B cell (primary cell): ENCODE data around the gene BEND3. TPM values are rescaled to one million over a fixed set of nuclear protein-coding genes. Genes with fewer than 3 reads are reported as not detected.

Experiments used
- ATAC-seq: fragments of 200-7000 bp; cut with Tn5 transposase; one replicate; pipeline ENCODE4 v1.10.0; 2021; ENCODE audit warnings: low read depth, mild to moderate bottlenecking, moderate number of reproducible peaks, moderate library complexity
- CTCF ChIA-PET: fragments of 350-600 bp; sonication (Branson Sonifier 250); formaldehyde crosslinking; loops from one replicate; lab custom pipeline; 2021; ENCODE audit warnings: antibody characterized with exemption, inconsistent platforms; lab: Charles Lee
- POLR2A ChIA-PET: fragments of 350-600 bp; sonication (Branson Sonifier 250); formaldehyde crosslinking; loops from one replicate; lab custom pipeline; 2021; ENCODE audit warnings: antibody characterized with exemption; lab: Charles Lee
- DNase-seq: peaks from one replicate; pipeline ENCODE4 v3.0.0; 2013
- H2AFZ ChIP-seq: 2 replicates; pipeline ENCODE4 v1.6.1; 2012; ENCODE audit warnings: mild to moderate bottlenecking, low read depth, low read length; ENCODE audit not compliant: insufficient read depth, poor library complexity, severe bottlenecking
- H3K27ac ChIP-seq, 2 donors: 1 replicate in 1 of 2; 2 replicates in 1 of 2; pipeline ENCODE4 v1.5.1; 2012 to 2013; ENCODE audit warnings: low read length in 2 of 2, mild to moderate bottlenecking in 2 of 2, moderate library complexity in 1 of 2
- H3K27me3 ChIP-seq, 4 experiments: fragments of 200-600 bp in 1 of 4; sonication (generic) in 1 of 4; replicated peaks in 1 of 4; 1 replicate in 2 of 4; 2 replicates in 2 of 4; pipeline versions ENCODE4 v1.6.1 to v1.7.0; 2013 to 2016; ENCODE audit warnings: low read length in 3 of 4, mild to moderate bottlenecking in 2 of 4, mixed read lengths in 1 of 4, moderate library complexity in 1 of 4; ENCODE audit not compliant: insufficient read depth in 4 of 4, control insufficient read depth in 3 of 4; ENCODE audit errors: control extremely low read depth in 1 of 4
- H3K36me3 ChIP-seq, 2 experiments: replicated peaks in 1 of 2; 1 replicate in 1 of 2; 2 replicates in 1 of 2; pipeline versions ENCODE4 v1.6.1 to v1.7.1; 2013; ENCODE audit warnings: low read length in 1 of 2; ENCODE audit not compliant: insufficient read depth in 2 of 2, control insufficient read depth in 1 of 2; ENCODE audit errors: control extremely low read depth in 1 of 2, extremely low read depth in 1 of 2
- H3K4me1 ChIP-seq, 2 donors: fragments of 200-600 bp in 1 of 2; sonication (generic) in 1 of 2; 1 replicate in 1 of 2; 2 replicates in 1 of 2; pipeline versions ENCODE4 v1.5.1 to v1.6.1; 2013 to 2017; ENCODE audit warnings: low read length in 2 of 2; ENCODE audit not compliant: control insufficient read depth in 2 of 2, insufficient read depth in 2 of 2
- H3K4me2 ChIP-seq: replicated peaks from 2 replicates; pipeline ENCODE3; 2012; ENCODE audit warnings: mild to moderate bottlenecking, low read depth, low read length; ENCODE audit not compliant: poor library complexity, severe bottlenecking
- H3K4me3 ChIP-seq, 5 experiments: fragments of 200-600 bp in 1 of 5; sonication (generic) in 1 of 5; 1 replicate in 3 of 5; 2 replicates in 2 of 5; pipeline versions ENCODE4 v1.5.1 to v1.7.0; 2011 to 2016; ENCODE audit warnings: low read length in 4 of 5, mild to moderate bottlenecking in 4 of 5, low read depth in 2 of 5, control low read depth in 1 of 5, moderate library complexity in 1 of 5; ENCODE audit not compliant: insufficient read depth in 1 of 5; ENCODE audit errors: control extremely low read depth in 1 of 5, extremely low read depth in 1 of 5
- H3K79me2 ChIP-seq: fragments of 200-600 bp; sonication (generic); one replicate; pipeline ENCODE4 v1.6.0; 2016; ENCODE audit warnings: low read length; ENCODE audit not compliant: control insufficient read depth, insufficient read depth
- H3K9ac ChIP-seq: fragments of 200-600 bp; sonication (generic); 2 replicates; pipeline ENCODE4 v1.6.1; 2017; ENCODE audit warnings: mild to moderate bottlenecking, low read length, moderate library complexity
- H3K9me3 ChIP-seq, 3 donors: one replicate each; pipeline versions ENCODE4 v1.6.1 to v1.7.1; 2013; ENCODE audit warnings: low read length in 2 of 3; ENCODE audit not compliant: control insufficient read depth in 2 of 3, insufficient read depth in 1 of 3; ENCODE audit errors: control extremely low read depth in 1 of 3
- H4K20me1 ChIP-seq: 2 replicates; pipeline ENCODE4 v1.6.0; 2012; ENCODE audit warnings: mild to moderate bottlenecking, low read length; ENCODE audit not compliant: insufficient read depth, control insufficient read depth, poor library complexity, severe bottlenecking
- H3K27ac Mint-ChIP-seq: one replicate; pipeline ENCODE4 v1.8.0; 2021; ENCODE audit warnings: mixed read lengths
- H3K27me3 Mint-ChIP-seq: one replicate; pipeline ENCODE4 v1.8.0; 2021; ENCODE audit warnings: mixed read lengths
- H3K4me1 Mint-ChIP-seq: one replicate; pipeline ENCODE4 v1.8.0; 2021; ENCODE audit warnings: mixed read lengths
- H3K4me3 Mint-ChIP-seq: one replicate; pipeline ENCODE4 v1.8.0; 2021; ENCODE audit warnings: mixed read lengths
- H3K9me3 Mint-ChIP-seq: one replicate; pipeline ENCODE4 v1.8.0; 2022; ENCODE audit warnings: mixed read lengths; ENCODE audit not compliant: insufficient read depth
- EZH2 ChIP-seq: IDR thresholded peaks from 2 replicates; pipeline ENCODE4 v1.6.1; 2012; ENCODE audit warnings: borderline replicate concordance, low read depth, mild to moderate bottlenecking, moderate library complexity, low read length; ENCODE audit not compliant: insufficient read depth, poor library complexity, severe bottlenecking
- WGBS: methylation state at CpG from one replicate; pipeline ENCODE4 v1.1.5; 2013; ENCODE audit warnings: missing lambda C conversion rate; ENCODE audit not compliant: insufficient coverage; 5-methylcytosine and 5-hydroxymethylcytosine counted together
- intact Hi-C: fragments of 100-400 bp; cut with micrococcal nuclease; formaldehyde crosslinking; loops from one replicate; pipeline ENCODE4 v1.10.0; 2022
- polyA plus RNA-seq: library from polyadenylated mRNA; depleted of rRNA; stranded (reverse); fragments of >200 nt; gene quantifications from 2 replicates; pipeline ENCODE4 v1.2.3, GENCODE V29; 2012
- total RNA-seq, 2 donors: library from RNA; stranded (reverse); fragments of 120-200 nt in 1 of 2; gene quantifications; 1 replicate in 1 of 2; 2 replicates in 1 of 2; pipeline versions ENCODE4 v1.2.3 to v1.2.4, GENCODE V29; 2013 to 2022
- TF ChIP-seq, protein P1 (sequence below): fragments of 200-600 bp; IDR thresholded peaks from one replicate; pipeline ENCODE4 v1.8.0; 2022; ENCODE audit warnings: antibody characterized with exemption, mild to moderate bottlenecking

The BEND3 gene
- total and polyA plus RNA-seq, 2 donors (not counting 1 experiment from before 2014, with no cell fraction given): 0.78 to 2.0 TPM

DNA sequence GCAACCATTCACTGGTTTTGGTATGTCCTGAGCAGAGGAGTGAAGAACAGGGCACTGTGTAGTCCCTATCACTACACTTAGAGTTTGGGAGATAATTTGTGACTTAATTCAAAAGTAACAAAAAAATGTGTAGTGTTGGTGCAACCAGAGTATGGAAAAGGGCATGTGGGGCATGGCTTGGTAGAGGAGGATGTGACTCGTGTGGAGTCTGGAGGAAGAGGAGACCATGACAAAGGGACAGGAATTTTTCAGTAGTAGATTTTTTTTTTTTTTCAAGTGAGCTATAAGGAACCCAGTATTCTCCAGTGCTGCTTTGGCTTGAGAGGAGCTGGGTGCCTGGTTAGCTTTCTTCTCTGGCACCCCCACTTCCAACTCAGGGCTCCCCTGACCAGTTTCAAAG lies 82.2 kb downstream of the BEND3 start:
- no peaks in the 10 kb centered on the region for H3K9me3 Mint-ChIP-seq
- DNase-seq (no peak), ATAC-seq (no peak)
- Histone ChIP-seq H4K20me1 (peaks cover 6% of the 10 kb centered on the region), H3K4me1 (peaks cover 4 to 10% of the 10 kb centered on the region in 2 donors), H2AFZ (no peak overlapping the region), H3K4me3 (no peak overlapping the region), H3K9ac (no peak overlapping the region), H3K27me3 (no peaks in the 10 kb centered on the region), H3K27ac (no peak overlapping the region), H3K9me3 (no peaks in the 10 kb centered on the region), H3K4me2 (no peak overlapping the region), H3K36me3 (peaks cover 0 to 4% of the 10 kb centered on the region in 2 experiments), H3K79me2 (peaks cover 57% of the 10 kb centered on the region)
- H3K4me3 Mint-ChIP-seq: no peak overlapping the region
- no peaks in the 10 kb centered on the region for H3K27me3 Mint-ChIP-seq
- intact Hi-C loops: no loop called here
- ChIA-PET CTCF (interaction anchor here (1.7 kb wide), 1 partner anchor 81 kb away, joined by 7 read pairs; no protein-coding TSS in a partner anchor), POLR2A (interaction anchor here (0.7 kb wide), 1 partner anchor 455 kb away, joined by 3 read pairs; no protein-coding TSS in a partner anchor)
- WGBS: 100% methylated on average over 1 of the region's 1 CpG
- peaks cover 20% of the 10 kb centered on the region for H3K4me1 Mint-ChIP-seq
- no peak for TF ChIP-seq EZH2
- H3K27ac Mint-ChIP-seq: no peak overlapping the region

DNA sequence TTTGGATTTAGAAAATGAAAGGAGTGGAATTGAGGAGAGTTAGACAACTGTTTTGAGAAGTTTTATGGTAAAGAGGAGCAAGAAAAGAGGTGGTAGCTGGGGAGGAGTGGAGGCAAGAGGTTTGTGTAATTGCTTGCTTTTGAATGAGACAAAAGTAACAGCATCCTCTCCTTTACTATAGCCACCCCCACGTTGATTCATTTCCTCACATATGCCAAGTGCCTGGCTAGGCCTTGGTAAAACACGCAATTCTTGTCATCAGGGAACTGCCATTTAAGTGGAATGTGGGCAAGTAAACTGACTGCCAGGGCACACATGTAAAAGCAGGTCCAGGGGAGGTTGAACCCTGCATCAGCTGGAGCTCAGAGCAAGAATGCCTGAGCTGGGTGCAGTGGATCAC lies 83.3 kb downstream of the BEND3 start:
- CTCF ChIA-PET: no interaction called here
- H3K4me1 ChIP-seq: peaks cover 4 to 10% of the 10 kb centered on the region in 2 donors
- H3K9me3 ChIP-seq: no peaks in the 10 kb centered on the region
- peaks cover 57% of the 10 kb centered on the region for H3K79me2 ChIP-seq
- H3K27ac ChIP-seq: no peak overlapping the region
- POLR2A ChIA-PET: no interaction called here
- H3K27me3 Mint-ChIP-seq: no peaks in the 10 kb centered on the region
- 100% methylated on average over 1 of the region's 2 CpGs for WGBS
- H3K9ac ChIP-seq: no peak overlapping the region
- intact Hi-C loops: no loop called here
- peaks cover 6% of the 10 kb centered on the region for H4K20me1 ChIP-seq
- peaks cover 0 to 3% of the 10 kb centered on the region in 2 experiments for H3K36me3 ChIP-seq
- no peaks in the 10 kb centered on the region for H3K9me3 Mint-ChIP-seq
- peaks cover 20% of the 10 kb centered on the region for H3K4me1 Mint-ChIP-seq
- no peaks in the 10 kb centered on the region for H3K27me3 ChIP-seq
- no peak overlapping the region for H3K27ac Mint-ChIP-seq
- TF ChIP-seq, protein P1, sequence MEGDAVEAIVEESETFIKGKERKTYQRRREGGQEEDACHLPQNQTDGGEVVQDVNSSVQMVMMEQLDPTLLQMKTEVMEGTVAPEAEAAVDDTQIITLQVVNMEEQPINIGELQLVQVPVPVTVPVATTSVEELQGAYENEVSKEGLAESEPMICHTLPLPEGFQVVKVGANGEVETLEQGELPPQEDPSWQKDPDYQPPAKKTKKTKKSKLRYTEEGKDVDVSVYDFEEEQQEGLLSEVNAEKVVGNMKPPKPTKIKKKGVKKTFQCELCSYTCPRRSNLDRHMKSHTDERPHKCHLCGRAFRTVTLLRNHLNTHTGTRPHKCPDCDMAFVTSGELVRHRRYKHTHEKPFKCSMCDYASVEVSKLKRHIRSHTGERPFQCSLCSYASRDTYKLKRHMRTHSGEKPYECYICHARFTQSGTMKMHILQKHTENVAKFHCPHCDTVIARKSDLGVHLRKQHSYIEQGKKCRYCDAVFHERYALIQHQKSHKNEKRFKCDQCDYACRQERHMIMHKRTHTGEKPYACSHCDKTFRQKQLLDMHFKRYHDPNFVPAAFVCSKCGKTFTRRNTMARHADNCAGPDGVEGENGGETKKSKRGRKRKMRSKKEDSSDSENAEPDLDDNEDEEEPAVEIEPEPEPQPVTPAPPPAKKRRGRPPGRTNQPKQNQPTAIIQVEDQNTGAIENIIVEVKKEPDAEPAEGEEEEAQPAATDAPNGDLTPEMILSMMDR: no peak
- no peak for TF ChIP-seq EZH2
- no peak overlapping the region for H3K4me3 ChIP-seq
- H3K4me3 Mint-ChIP-seq: no peak overlapping the region
- ATAC-seq (no peak), DNase-seq (no peak)
- H2AFZ ChIP-seq: no peak overlapping the region
- H3K4me2 ChIP-seq: no peak overlapping the region
